A673 (cell line): ENCODE measurements around the gene PRKACB. TPM values are rescaled to one million over a fixed set of nuclear protein-coding genes. Genes with fewer than 3 reads are reported as not detected.

ENCODE experiments used
- BruUV-seq: library from RNA; stranded (reverse); fragments of 400-500 nt; replicated peaks from 2 replicates; lab custom pipeline; 2021; lab: Mats Ljungman, UMichigan
- CTCF ChIA-PET: fragments of 300-600 bp; sonication (Branson Sonifier 250); formaldehyde crosslinking; loops from one replicate; lab custom pipeline; 2022; ENCODE audit warnings: antibody characterized with exemption; lab: Charles Lee
- POLR2A ChIA-PET: fragments of 300-600 bp; sonication (Branson Sonifier 250); formaldehyde crosslinking; loops from one replicate; lab custom pipeline; 2022; ENCODE audit warnings: antibody characterized with exemption; ENCODE audit not compliant: low non-redundant PET; lab: Charles Lee
- DNase-seq: peaks from one replicate; pipeline ENCODE4 v3.0.0-alpha.2; 2015; ENCODE audit warnings: low spot score
- H3K27ac ChIP-seq: fragments of 200-600 bp; sonication (generic); 2 replicates; pipeline ENCODE4 v1.5.1; 2016; ENCODE audit warnings: mixed run types, low read depth, mild to moderate bottlenecking, mixed read lengths, antibody characterized with exemption, low read length; ENCODE audit not compliant: poor library complexity, severe bottlenecking
- H3K27me3 ChIP-seq: fragments of 200-600 bp; sonication (generic); replicated peaks from 2 replicates; pipeline ENCODE4 v1.6.1; 2017; ENCODE audit warnings: mixed run types, low read depth, mild to moderate bottlenecking, mixed read lengths, antibody characterized with exemption, low read length; ENCODE audit not compliant: insufficient read depth, poor library complexity
- H3K36me3 ChIP-seq: fragments of 200-600 bp; sonication (generic); 2 replicates; pipeline ENCODE4 v1.6.1; 2016; ENCODE audit warnings: mixed run types, mild to moderate bottlenecking, mixed read lengths, antibody characterized with exemption, low read length; ENCODE audit not compliant: insufficient read depth, poor library complexity, severe bottlenecking
- H3K4me1 ChIP-seq: fragments of 200-600 bp; sonication (generic); 2 replicates; pipeline ENCODE4 v1.6.1; 2017; ENCODE audit warnings: mixed run types, mild to moderate bottlenecking, mixed read lengths, antibody characterized with exemption, low read length; ENCODE audit not compliant: insufficient read depth, poor library complexity, severe bottlenecking
- H3K4me3 ChIP-seq: fragments of 200-600 bp; sonication (generic); 2 replicates; pipeline ENCODE4 v1.5.1; 2016; ENCODE audit warnings: low read depth, mixed run types, mild to moderate bottlenecking, mixed read lengths, low read length; ENCODE audit not compliant: poor library complexity, severe bottlenecking
- H3K9me3 ChIP-seq: fragments of 200-600 bp; sonication (generic); 2 replicates; pipeline ENCODE4 v1.6.1; 2016; ENCODE audit warnings: mixed run types, low read depth, mild to moderate bottlenecking, mixed read lengths, antibody characterized with exemption, low read length; ENCODE audit not compliant: poor library complexity, severe bottlenecking
- EZH2 ChIP-seq: fragments of 200-600 bp; sonication (generic); IDR thresholded peaks from 2 replicates; pipeline ENCODE4 v1.6.1; 2017; ENCODE audit warnings: borderline replicate concordance, low read depth, mild to moderate bottlenecking, mixed read lengths, antibody characterized with exemption, low read length; ENCODE audit not compliant: poor library complexity, severe bottlenecking
- intact Hi-C: fragments of 100-400 bp; cut with micrococcal nuclease; formaldehyde crosslinking; loops from one replicate; pipeline ENCODE4 v1.10.0; 2022; ENCODE audit not compliant: unreplicated experiment
- total RNA-seq: library from RNA; stranded (reverse); gene quantifications from 2 replicates; pipeline ENCODE4 v1.2.3, GENCODE V29; 2021
- TF ChIP-seq, protein P1 (sequence below): fragments of 300-800, 200-600 bp; sonication (generic); conservative IDR thresholded peaks from 2 replicates; pipeline ENCODE4 v1.5.1; 2017; ENCODE audit warnings: low read depth, mild to moderate bottlenecking, antibody characterized with exemption, low read length, moderate library complexity, mixed read lengths

PRKACB gene
- total RNA-seq, 1 experiment from 2014 or later: 39.6 TPM

DNA sequence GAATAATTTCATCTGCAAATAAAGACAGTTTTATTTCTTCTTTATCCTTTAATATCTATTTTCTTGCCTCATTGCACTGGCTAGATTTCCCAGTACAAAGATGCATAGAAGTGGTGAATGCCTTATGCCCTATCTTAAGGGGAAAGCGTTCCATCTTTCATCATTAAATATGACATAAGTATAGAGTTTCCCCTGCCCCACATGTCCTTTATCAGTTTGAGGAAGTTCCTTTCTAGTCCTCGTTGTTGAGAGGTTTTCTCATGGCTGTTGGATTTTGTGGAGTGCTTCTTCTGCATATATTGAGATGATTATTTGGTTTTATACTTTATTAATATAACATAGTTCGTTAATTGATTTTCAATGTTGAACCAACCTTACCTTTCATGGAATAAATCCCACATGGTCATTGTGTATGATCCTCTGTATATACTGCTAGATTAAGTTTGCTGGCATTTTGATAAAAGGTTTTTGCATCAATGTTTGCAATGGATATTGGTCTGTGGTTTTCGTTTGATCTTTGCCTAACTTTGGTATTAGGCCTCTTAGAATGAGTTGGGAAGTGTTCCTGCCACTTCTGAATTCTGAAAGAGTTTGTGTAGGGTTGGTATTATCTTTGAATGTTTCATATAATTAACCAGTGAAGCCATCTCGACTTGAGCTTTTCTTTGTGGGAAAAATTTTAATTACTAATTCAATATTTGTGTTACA is 15.6 kb downstream of the PRKACB start:
- no peaks in the 10 kb centered on the region for H3K27me3 ChIP-seq
- H3K27ac ChIP-seq: no peak overlapping the region
- H3K9me3 ChIP-seq: no peaks in the 10 kb centered on the region
- DNase-seq: no peak
- intact Hi-C loops: no loop called here
- no TSS peak for BruUV-seq
- no peaks in the 10 kb centered on the region for H3K36me3 ChIP-seq
- ChIA-PET POLR2A (no interaction called here), CTCF (no interaction called here)
- no peak overlapping the region for H3K4me3 ChIP-seq
- TF ChIP-seq EZH2: no peak
- TF ChIP-seq, protein P1, sequence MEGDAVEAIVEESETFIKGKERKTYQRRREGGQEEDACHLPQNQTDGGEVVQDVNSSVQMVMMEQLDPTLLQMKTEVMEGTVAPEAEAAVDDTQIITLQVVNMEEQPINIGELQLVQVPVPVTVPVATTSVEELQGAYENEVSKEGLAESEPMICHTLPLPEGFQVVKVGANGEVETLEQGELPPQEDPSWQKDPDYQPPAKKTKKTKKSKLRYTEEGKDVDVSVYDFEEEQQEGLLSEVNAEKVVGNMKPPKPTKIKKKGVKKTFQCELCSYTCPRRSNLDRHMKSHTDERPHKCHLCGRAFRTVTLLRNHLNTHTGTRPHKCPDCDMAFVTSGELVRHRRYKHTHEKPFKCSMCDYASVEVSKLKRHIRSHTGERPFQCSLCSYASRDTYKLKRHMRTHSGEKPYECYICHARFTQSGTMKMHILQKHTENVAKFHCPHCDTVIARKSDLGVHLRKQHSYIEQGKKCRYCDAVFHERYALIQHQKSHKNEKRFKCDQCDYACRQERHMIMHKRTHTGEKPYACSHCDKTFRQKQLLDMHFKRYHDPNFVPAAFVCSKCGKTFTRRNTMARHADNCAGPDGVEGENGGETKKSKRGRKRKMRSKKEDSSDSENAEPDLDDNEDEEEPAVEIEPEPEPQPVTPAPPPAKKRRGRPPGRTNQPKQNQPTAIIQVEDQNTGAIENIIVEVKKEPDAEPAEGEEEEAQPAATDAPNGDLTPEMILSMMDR: no peak
- peaks cover 10% of the 10 kb centered on the region for H3K4me1 ChIP-seq

DNA sequence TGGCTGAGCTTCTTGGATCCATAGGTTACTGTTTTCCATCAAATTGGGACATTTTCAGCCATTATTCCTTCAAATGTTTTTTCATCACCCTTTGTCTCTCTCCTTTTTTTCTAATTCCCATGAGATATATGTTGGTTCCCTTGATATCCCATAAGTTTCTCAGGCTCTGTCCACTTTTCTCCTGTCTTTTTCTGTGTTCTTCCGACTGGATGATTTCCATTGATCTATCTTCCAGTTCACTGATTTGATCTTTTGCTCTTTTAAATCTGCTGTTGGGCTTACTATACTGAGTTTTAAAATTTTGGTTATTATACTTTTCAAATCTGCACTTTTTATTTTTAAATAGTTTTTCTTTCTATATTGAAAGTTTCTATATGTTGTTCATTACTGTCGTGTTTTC is 18.2 kb downstream of the PRKACB start:
- TF ChIP-seq EZH2: no peak
- TF ChIP-seq, protein P1: no peak
- ChIA-PET POLR2A (no interaction called here), CTCF (no interaction called here)
- intact Hi-C loops: no loop called here
- H3K4me1 ChIP-seq: no peaks in the 10 kb centered on the region
- H3K9me3 ChIP-seq: no peaks in the 10 kb centered on the region
- DNase-seq: no peak
- H3K4me3 ChIP-seq: no peak overlapping the region
- no peak overlapping the region for H3K27ac ChIP-seq
- H3K36me3 ChIP-seq: no peaks in the 10 kb centered on the region
- no TSS peak for BruUV-seq
- no peaks in the 10 kb centered on the region for H3K27me3 ChIP-seq

GRCh38 chr1:84163123-84163931 is 19.3 kb downstream of the PRKACB start:
- BruUV-seq: no TSS peak
- POLR2A ChIA-PET: no interaction called here
- intact Hi-C loops: no loop called here

More at GRCh38 chr1:84163123-84163931, 19.3 kb downstream of the PRKACB start:
- Histone ChIP-seq H3K4me1 (no peaks in the 10 kb centered on the region), H3K4me3 (no peak overlapping the region), H3K27ac (no peak overlapping the region), H3K36me3 (no peaks in the 10 kb centered on the region), H3K27me3 (no peaks in the 10 kb centered on the region), H3K9me3 (no peaks in the 10 kb centered on the region)
- CTCF ChIA-PET: no interaction called here
- DNase-seq: no peak
- TF ChIP-seq EZH2: no peak
- TF ChIP-seq, protein P1: no peak
